GM21619 (cell line): Measurements from ENCODE around the gene EEF2KMT.

Experiments
- ATAC-seq: cut with Tn5 transposase; IDR thresholded peaks from one replicate; pipeline ENCODE4 v1.9.1; 2021; ENCODE audit not compliant: unreplicated experiment

The EEF2KMT gene

DNA sequence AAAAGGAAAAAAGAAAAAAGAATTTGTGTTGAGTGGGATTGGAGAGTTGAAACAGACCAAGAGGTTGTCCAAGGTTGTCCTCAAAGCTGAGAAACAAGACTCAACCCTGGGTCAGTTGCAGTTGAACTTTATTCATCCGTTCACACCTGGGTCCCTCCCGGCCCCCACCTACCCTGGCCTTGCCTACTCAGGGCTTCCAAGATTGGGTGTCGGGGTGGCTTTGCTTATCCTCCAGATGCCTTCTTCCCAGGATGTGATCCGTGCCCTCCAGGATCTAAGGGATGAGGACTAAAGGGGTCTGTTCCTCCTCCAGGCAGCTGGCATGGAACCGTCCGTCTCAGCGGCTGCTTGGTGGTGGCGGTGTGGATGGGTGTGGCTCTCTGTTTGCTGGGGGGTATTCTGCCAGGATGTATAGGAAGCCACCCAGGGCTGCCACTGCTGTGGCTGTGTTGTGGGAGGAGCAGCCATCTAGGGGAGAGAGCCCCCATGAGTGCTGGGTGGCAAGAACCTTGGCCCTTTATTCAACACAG is 53.5 kb downstream of the EEF2KMT start:
- no peak for ATAC-seq

DNA sequence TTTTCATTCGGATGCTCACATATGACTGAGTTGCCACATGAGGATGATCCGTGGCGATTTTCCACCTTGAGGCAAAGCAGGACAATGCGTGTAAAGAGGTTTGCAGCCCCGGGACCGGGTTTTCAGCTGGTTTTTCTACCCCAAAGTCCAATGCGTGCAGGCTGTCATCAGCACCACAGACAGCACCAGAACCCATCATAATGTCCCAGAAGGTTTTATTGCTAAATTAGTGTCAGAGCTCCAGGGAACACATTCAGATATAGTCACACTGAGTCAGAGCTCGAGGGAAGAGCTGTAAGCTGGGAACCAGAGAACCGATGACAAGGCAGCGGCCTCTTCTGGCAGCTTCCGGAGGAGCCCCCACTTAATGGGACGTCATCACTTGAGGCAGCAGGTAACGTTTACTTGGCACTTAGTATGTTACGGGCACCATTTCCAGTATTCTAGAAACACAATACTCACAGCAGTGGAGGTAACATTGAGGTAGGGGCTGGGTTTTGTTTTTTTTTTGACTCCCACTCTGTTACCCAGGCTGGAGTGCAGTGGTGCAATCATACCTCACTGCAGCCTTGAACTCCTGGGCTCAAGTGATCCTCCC is 54.9 kb downstream of the EEF2KMT start:
- ATAC-seq = no peak

DNA sequence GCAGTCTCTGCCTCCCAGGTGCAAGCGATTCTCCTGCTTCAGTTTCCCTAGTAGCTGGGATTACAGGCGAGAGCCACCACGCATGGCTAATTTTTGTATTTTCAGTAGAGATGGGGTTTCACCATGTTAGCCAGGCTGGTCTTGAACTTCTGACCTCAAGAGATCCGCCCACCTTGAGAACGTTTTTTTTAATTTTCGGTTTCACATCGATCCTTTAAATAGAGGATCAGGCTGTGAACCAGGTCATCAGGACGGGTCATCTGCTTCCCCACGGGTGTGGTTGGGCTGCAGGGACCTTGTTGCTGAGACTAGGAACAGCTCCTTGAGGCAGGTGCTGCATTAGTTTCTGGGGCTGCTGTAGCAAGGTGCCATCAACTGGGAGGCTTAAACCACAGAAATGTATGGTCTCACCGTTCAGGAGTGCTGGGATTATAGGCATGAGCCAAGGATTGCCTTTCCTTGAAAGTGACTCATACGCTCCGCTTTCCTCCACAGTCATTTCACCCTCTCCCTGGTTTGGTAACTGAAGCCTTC is 55.9 kb downstream of the EEF2KMT start:
- ATAC-seq = peak; percentile 80

DNA sequence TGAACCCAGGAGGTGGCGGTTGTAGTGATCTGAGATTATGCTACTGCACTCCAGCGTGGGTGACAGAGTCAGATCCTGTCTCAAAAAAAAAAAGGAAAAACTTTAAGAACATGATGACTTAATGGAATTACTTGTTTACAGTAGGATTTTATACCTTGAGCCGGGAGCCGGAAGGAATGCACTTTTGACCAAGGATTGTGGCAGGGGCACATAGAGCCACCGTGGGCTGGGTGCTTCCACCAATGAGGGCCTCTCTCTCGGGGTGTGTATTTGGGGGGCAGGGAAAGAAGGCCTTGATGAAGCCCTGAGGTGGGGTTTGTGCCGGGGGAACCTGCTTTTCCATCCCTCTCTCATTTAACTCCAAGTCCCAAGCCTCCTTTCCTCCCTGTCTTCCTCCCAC is 57.1 kb downstream of the EEF2KMT start:
- no peak for ATAC-seq

DNA sequence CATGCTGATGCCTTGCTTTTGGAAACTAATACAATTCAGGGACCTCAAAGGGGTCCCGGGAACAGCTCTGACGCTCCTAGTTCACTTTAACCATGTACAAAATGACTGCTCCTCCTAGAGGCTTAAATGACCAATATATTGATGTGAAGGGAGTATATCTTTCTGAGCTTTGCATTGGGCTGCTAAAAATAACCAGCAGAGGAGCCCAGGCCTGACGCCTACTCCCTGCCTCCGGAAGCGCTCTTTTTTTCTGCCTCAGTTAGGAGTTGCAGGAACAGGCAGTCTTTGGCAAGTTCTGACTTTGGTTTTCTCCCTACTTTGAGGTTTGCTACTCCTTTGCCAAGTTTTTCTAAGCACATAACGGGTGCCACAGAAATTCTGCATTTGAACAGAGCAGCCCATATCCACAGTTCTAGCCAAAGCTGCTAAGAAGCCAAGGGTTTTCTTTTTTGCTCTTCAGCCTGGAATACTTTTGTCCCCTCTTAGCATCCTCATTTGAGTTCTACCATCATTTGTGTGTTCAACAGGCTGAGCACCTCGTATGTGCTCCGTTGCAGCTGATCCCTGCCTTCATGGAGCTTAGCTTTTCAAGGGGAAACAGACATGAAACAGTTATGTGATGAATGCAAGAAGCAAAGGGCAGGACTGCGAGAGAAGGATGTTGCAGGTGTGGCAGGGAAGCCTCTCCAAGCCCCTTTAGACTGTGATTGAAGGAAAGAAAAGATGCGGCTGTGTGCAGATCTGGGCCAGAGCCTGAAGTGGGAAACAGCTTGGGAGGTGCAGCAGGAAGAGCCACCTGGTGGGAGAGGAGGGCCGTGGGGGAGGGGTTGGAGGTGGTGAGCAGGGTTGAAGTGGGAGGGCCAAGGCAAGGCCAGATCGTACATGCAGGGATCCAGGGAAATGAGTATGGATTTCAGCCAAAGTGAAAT is 61.1 kb downstream of the EEF2KMT start:
- no peak for ATAC-seq

DNA sequence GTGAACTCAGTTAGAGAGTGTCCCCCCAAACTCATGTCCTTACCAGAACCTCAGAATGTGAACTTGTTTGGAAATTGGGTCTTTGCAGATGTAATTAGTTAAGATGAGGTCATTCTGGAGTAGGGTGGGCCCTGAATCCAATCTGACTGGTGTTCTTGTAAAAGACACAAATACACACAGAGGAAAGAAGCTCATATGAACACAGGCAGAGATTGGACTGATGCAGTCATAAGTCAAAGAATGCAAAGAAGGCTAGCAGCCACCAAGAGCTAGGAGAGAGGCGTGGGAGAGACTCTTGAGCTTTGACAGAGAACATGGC is 61.7 kb downstream of the EEF2KMT start:
- ATAC-seq = no peak
